DMS53 treated with DMSO at 0.1 percent for 48 hours (cell line): ENCODE data around the gene CD226.

Source experiments
- DNase-seq: peaks from one replicate; lab custom pipeline; 2025; ENCODE audit not compliant: unreplicated experiment; lab: John Stamatoyannopoulos, UW

Gene CD226

GRCh38 chr18:69820538-69820937, 127.1 kb downstream of the CD226 start:
- DNase-seq, result no peak

- DNase-seq, result no peak
Measured at GRCh38 chr18:69819460-69819859, 128.2 kb downstream of the CD226 start.

DNA sequence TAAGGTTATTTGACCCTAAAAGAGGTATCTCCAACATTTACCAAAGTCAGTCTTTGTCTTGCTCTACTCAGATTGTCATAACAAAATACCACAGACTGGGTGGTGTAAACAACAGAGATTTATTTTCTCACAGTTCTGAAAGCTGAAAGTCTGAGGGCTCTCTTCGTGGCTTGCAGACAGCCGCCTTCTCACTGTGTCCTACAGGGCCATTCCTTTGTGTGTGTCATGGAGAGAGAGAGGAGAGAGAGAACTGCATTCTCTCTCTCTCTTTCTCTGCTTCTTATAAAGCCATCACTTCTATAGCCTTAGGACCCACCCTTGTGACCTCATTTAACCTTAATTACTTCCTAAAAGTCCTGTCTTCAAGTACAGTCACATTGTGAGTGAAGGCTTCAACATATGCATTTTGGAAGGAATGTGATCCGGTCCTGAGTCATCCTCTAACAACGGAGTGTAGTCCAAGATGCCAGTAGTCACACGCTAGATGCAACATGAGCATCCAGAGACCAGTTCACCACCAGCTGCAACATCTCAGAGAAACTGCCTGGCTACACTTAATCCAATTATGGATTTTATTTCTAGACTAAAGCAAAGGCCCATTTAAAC, 130.2 kb downstream of the CD226 start:
- DNase-seq, result no peak

GRCh38 chr18:69814861-69815385, 132.8 kb downstream of the CD226 start:
- no peak for DNase-seq

DNA sequence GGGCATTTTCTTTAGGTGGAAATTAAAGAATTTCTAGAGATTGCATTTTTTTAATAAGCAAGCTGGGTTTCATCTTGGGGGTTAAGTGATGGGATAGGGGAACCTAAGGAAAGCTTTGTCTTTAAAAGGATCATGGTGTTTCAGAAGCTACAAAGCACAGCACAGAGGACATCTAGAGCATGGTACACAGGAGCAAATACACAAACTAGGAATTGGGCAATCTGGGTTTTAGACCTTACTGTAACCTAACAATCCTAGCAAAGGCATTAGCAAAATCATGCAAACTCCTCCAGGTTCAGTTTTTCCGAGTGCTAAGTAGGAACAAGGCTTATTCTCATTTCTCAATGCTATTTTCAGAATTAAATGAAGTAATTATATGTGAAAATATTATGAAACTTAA, 134.1 kb downstream of the CD226 start:
- DNase-seq, result no peak

- no peak for DNase-seq
Measured at GRCh38 chr18:69808399-69808798, 139.3 kb downstream of the CD226 start.

- DNase-seq, result no peak
Measured at GRCh38 chr18:69804776-69805501, 142.7 kb downstream of the CD226 start.
